ENCODE data around the gene TDRD7.

TDRD7 gene

GRCh38 chr9:97411789-97412625 is at the start of gene TDRD7:
TSS of gene TDRD7 (plus strand) at chr9:97412096. CDS start at chr9:97428466, 16,370 bp downstream.
- FAIRE-seq = no peak

- FAIRE-seq = no peak
Measured at GRCh38 chr9:97362777-97363545, 48.9 kb upstream of the TDRD7 start.

- no peak for FAIRE-seq
Measured at GRCh38 chr9:97363661-97364299, 48.1 kb upstream of the TDRD7 start.

GRCh38 chr9:97364769-97365490 is 47.0 kb upstream of the TDRD7 start:
- no peak for FAIRE-seq

GRCh38 chr9:97365634-97366033 is 46.3 kb upstream of the TDRD7 start:
- no peak for FAIRE-seq

GRCh38 chr9:97366476-97366875 is 45.4 kb upstream of the TDRD7 start:
- no peak for FAIRE-seq

GRCh38 chr9:97366889-97367288 is 45.0 kb upstream of the TDRD7 start:
- FAIRE-seq = no peak

- no peak for FAIRE-seq
Measured at GRCh38 chr9:97367729-97368128, 44.2 kb upstream of the TDRD7 start.

- no peak for FAIRE-seq
Measured at GRCh38 chr9:97368964-97369363, 42.9 kb upstream of the TDRD7 start.

- FAIRE-seq = no peak
Measured at GRCh38 chr9:97372580-97372979, 39.3 kb upstream of the TDRD7 start.

- FAIRE-seq = no peak
Measured at GRCh38 chr9:97373331-97373730, 38.6 kb upstream of the TDRD7 start.

- no peak for FAIRE-seq
Measured at GRCh38 chr9:97374811-97375210, 37.1 kb upstream of the TDRD7 start.

GRCh38 chr9:97376902-97377301 is 35.0 kb upstream of the TDRD7 start:
- no peak for FAIRE-seq

GRCh38 chr9:97382099-97382718 is 29.7 kb upstream of the TDRD7 start:
- FAIRE-seq = no peak

- no peak for FAIRE-seq
Measured at GRCh38 chr9:97384406-97385262, 27.3 kb upstream of the TDRD7 start.

- no peak for FAIRE-seq
Measured at GRCh38 chr9:97385626-97386264, 26.2 kb upstream of the TDRD7 start.

GRCh38 chr9:97386265-97386633 is 25.6 kb upstream of the TDRD7 start:
- no peak for FAIRE-seq

- FAIRE-seq = no peak
Measured at GRCh38 chr9:97386733-97387503, 25.0 kb upstream of the TDRD7 start.

GRCh38 chr9:97387504-97387886 is 24.4 kb upstream of the TDRD7 start:
- no peak for FAIRE-seq

Data from TTC549 (cell line).